Neural cell (in vitro differentiated cells): ENCODE data around the gene UQCC2.

Source experiments
- CTCF ChIP-seq: fragments of 450-650 bp; IDR thresholded peaks from 2 replicates; pipeline ENCODE4 v1.5.1; 2014; ENCODE audit warnings: antibody characterized with exemption, mild to moderate bottlenecking, moderate library complexity; ENCODE audit not compliant: poor library complexity, severe bottlenecking
- EP300 ChIP-seq: fragments of 450-650 bp; conservative IDR thresholded peaks from 2 replicates; pipeline ENCODE4 v1.6.1; 2014; ENCODE audit warnings: antibody characterized with exemption, mild to moderate bottlenecking, moderate library complexity; ENCODE audit not compliant: poor library complexity, severe bottlenecking
- EZH2 ChIP-seq: fragments of 200-600, 300-800 bp; shearing (Covaris generic), sonication (generic); IDR thresholded peaks from 2 replicates; pipeline ENCODE4 v1.6.1; 2014; ENCODE audit warnings: antibody characterized with exemption, low read length, borderline replicate concordance, mild to moderate bottlenecking; ENCODE audit not compliant: insufficient read depth, poor library complexity, severe bottlenecking
- MXI1 ChIP-seq: fragments of 450-650 bp; conservative IDR thresholded peaks from 2 replicates; pipeline ENCODE4 v1.6.1; 2014; ENCODE audit warnings: antibody characterized with exemption, mild to moderate bottlenecking; ENCODE audit not compliant: poor library complexity, severe bottlenecking
- POLR2AphosphoS5 ChIP-seq: IDR thresholded peaks from 2 replicates; pipeline ENCODE4 v1.6.1; 2012
- RAD21 ChIP-seq: fragments of 450-650 bp; conservative IDR thresholded peaks from 2 replicates; pipeline ENCODE4 v1.6.1; 2014; ENCODE audit warnings: antibody characterized with exemption, mild to moderate bottlenecking, moderate library complexity
- REST ChIP-seq: IDR thresholded peaks from 2 replicates; pipeline ENCODE4 v1.6.1; 2012; ENCODE audit warnings: borderline replicate concordance
- SMC3 ChIP-seq: fragments of 450-650 bp; conservative IDR thresholded peaks from 2 replicates; pipeline ENCODE4 v1.6.1; 2014; ENCODE audit warnings: antibody characterized with exemption, mild to moderate bottlenecking, moderate library complexity; ENCODE audit not compliant: poor library complexity
- TAF1 ChIP-seq: IDR thresholded peaks from 2 replicates; pipeline ENCODE4 v1.6.1; 2012; ENCODE audit warnings: low read depth

- TF ChIP-seq CTCF (no peak), REST (no peak), EP300 (no peak), POLR2AphosphoS5 (no peak), EZH2 (no peak), SMC3 (no peak), TAF1 (no peak), RAD21 (no peak), MXI1 (no peak)
Measured at GRCh38 chr6:33730611-33731010, 19.1 kb upstream of the UQCC2 start.
